SJSA1 (cell line): ENCODE data around the gene PYM1. TPM values are rescaled to one million over a fixed set of nuclear protein-coding genes. Genes with fewer than 3 reads are reported as not detected.

ENCODE experiments used
- DNase-seq, 2 experiments: peaks; one replicate each; pipeline ENCODE4 v3.0.0-alpha.2; 2015 to 2020; ENCODE audit warnings: low spot score in 2 of 2, low read depth in 1 of 2
- H3K27ac ChIP-seq: fragments of 250-450 bp; sonication (Bioruptor Pico); 2 replicates; pipeline ENCODE4 v1.5.1; 2020; ENCODE audit warnings: mild to moderate bottlenecking, moderate library complexity
- H3K27me3 ChIP-seq: fragments of 250-450 bp; sonication (Bioruptor Pico); replicated peaks from 2 replicates; pipeline ENCODE4 v1.5.1; 2020; ENCODE audit warnings: mild to moderate bottlenecking, moderate library complexity
- H3K36me3 ChIP-seq: fragments of 250-450 bp; sonication (Bioruptor Pico); 2 replicates; pipeline ENCODE4 v1.5.1; 2020; ENCODE audit warnings: mild to moderate bottlenecking
- H3K4me1 ChIP-seq: fragments of 250-450 bp; sonication (Bioruptor Pico); replicated peaks from 2 replicates; pipeline ENCODE4 v1.6.1; 2021; ENCODE audit warnings: mild to moderate bottlenecking
- H3K4me3 ChIP-seq: fragments of 250-450 bp; sonication (Bioruptor Pico); 2 replicates; pipeline ENCODE4 v1.5.1; 2020; ENCODE audit warnings: mild to moderate bottlenecking
- H3K9me3 ChIP-seq: fragments of 250-450 bp; sonication (Bioruptor Pico); replicated peaks from 2 replicates; pipeline ENCODE4 v1.5.1; 2020; ENCODE audit warnings: mild to moderate bottlenecking
- total RNA-seq: library from RNA; depleted of rRNA; stranded (reverse); fragments of >200 nt; shearing (Covaris generic); gene quantifications from 2 replicates; pipeline ENCODE4 v1.2.3, GENCODE V29; 2014

Gene PYM1
- total RNA-seq, 1 experiment from 2014 or later = 43.7 TPM

GRCh38 chr12:55915482-55915859 lies 12.2 kb downstream of the PYM1 start:
- Histone ChIP-seq H3K4me3 (no peak overlapping the region), H3K36me3 (peaks cover 23% of the 10 kb centered on the region), H3K4me1 (peaks cover 16% of the 10 kb centered on the region), H3K27ac (no peak overlapping the region), H3K9me3 (no peaks in the 10 kb centered on the region), H3K27me3 (no peaks in the 10 kb centered on the region)
- no peak for DNase-seq

GRCh38 chr12:55912908-55913307 lies 14.8 kb downstream of the PYM1 start:
- Histone ChIP-seq H3K4me3 (no peak overlapping the region), H3K4me1 (peaks cover 4% of the 10 kb centered on the region; the same call in 1 of the 2 replicates), H3K27ac (no peak overlapping the region), H3K27me3 (no peaks in the 10 kb centered on the region), H3K9me3 (no peaks in the 10 kb centered on the region), H3K36me3 (peaks cover 23% of the 10 kb centered on the region)
- no peak for DNase-seq

GRCh38 chr12:55909513-55909884 lies 18.2 kb downstream of the PYM1 start:
- H3K36me3 ChIP-seq = peaks cover 17% of the 10 kb centered on the region
- H3K9me3 ChIP-seq = no peaks in the 10 kb centered on the region
- H3K4me1 ChIP-seq = peaks cover under 1% of the 10 kb centered on the region; the same call in 1 of the 2 replicates
- H3K27ac ChIP-seq = no peak overlapping the region
- DNase-seq = no peak
- H3K4me3 ChIP-seq = no peak overlapping the region
- H3K27me3 ChIP-seq = no peaks in the 10 kb centered on the region

- Histone ChIP-seq H3K27me3 (no peaks in the 10 kb centered on the region), H3K4me1 (no peaks in the 10 kb centered on the region), H3K36me3 (peaks cover 11% of the 10 kb centered on the region), H3K27ac (no peak overlapping the region), H3K4me3 (no peak overlapping the region), H3K9me3 (no peaks in the 10 kb centered on the region)
- no peak for DNase-seq
Observed at GRCh38 chr12:55908726-55909512, 18.8 kb downstream of the PYM1 start.

GRCh38 chr12:55906056-55906455 lies 21.6 kb downstream of the PYM1 start:
- DNase-seq = no peak
- Histone ChIP-seq H3K27me3 (no peaks in the 10 kb centered on the region), H3K27ac (no peak overlapping the region), H3K9me3 (no peaks in the 10 kb centered on the region), H3K4me3 (no peak overlapping the region), H3K36me3 (peaks cover 15% of the 10 kb centered on the region), H3K4me1 (no peaks in the 10 kb centered on the region)

GRCh38 chr12:55901881-55902490 lies 25.7 kb downstream of the PYM1 start:
- H3K27me3 ChIP-seq = no peaks in the 10 kb centered on the region
- no peak for DNase-seq
- no peak overlapping the region for H3K27ac ChIP-seq
- H3K9me3 ChIP-seq = no peaks in the 10 kb centered on the region
- peaks cover 15% of the 10 kb centered on the region for H3K36me3 ChIP-seq
- no peak overlapping the region for H3K4me3 ChIP-seq
- H3K4me1 ChIP-seq = no peaks in the 10 kb centered on the region

GRCh38 chr12:55899082-55899481 lies 28.6 kb downstream of the PYM1 start:
- Histone ChIP-seq H3K27ac (no peak overlapping the region), H3K27me3 (no peaks in the 10 kb centered on the region)
- DNase-seq = no peak

GRCh38 chr12:55893723-55894122 lies 34.0 kb downstream of the PYM1 start:
- Histone ChIP-seq H3K27me3 (no peaks in the 10 kb centered on the region), H3K36me3 (no peaks in the 10 kb centered on the region), H3K9me3 (no peaks in the 10 kb centered on the region), H3K4me1 (no peaks in the 10 kb centered on the region), H3K4me3 (no peak overlapping the region), H3K27ac (no peak overlapping the region)
- DNase-seq = no peak

More at GRCh38 chr12:55899082-55899481, 28.6 kb downstream of the PYM1 start:
- H3K36me3 ChIP-seq = peaks cover 15% of the 10 kb centered on the region
- H3K9me3 ChIP-seq = no peaks in the 10 kb centered on the region
- no peaks in the 10 kb centered on the region for H3K4me1 ChIP-seq
- no peak overlapping the region for H3K4me3 ChIP-seq

- H3K9me3 ChIP-seq = no peaks in the 10 kb centered on the region
- H3K27ac ChIP-seq = no peak overlapping the region
- H3K4me3 ChIP-seq = no peak overlapping the region
- no peaks in the 10 kb centered on the region for H3K27me3 ChIP-seq
- H3K36me3 ChIP-seq = no peaks in the 10 kb centered on the region
- H3K4me1 ChIP-seq = no peaks in the 10 kb centered on the region
- DNase-seq = no peak
Observed at GRCh38 chr12:55891310-55891709, 36.4 kb downstream of the PYM1 start.

- no peak for DNase-seq
- H3K4me1 ChIP-seq = 0 out of 2 replicates have a peak, but pooled peaks cover 3% of the 10 kb centered on the region
- no peak overlapping the region for H3K4me3 ChIP-seq
- no peak overlapping the region for H3K27ac ChIP-seq
- H3K36me3 ChIP-seq = no peaks in the 10 kb centered on the region
- no peaks in the 10 kb centered on the region for H3K27me3 ChIP-seq
- no peaks in the 10 kb centered on the region for H3K9me3 ChIP-seq
Observed at GRCh38 chr12:55885113-55885512, 42.6 kb downstream of the PYM1 start.

GRCh38 chr12:55877824-55878223 lies 49.9 kb downstream of the PYM1 start:
- no peaks in the 10 kb centered on the region for H3K9me3 ChIP-seq
- no peak for DNase-seq

GRCh38 chr12:55875704-55876467 lies 51.8 kb downstream of the PYM1 start:
- Histone ChIP-seq H3K9me3 (no peaks in the 10 kb centered on the region), H3K4me1 (0 out of 2 replicates have a peak, but pooled peaks cover 3% of the 10 kb centered on the region), H3K27ac (no peak overlapping the region), H3K27me3 (no peaks in the 10 kb centered on the region), H3K36me3 (no peaks in the 10 kb centered on the region), H3K4me3 (no peak overlapping the region)
- DNase-seq = no peak

More at GRCh38 chr12:55877824-55878223, 49.9 kb downstream of the PYM1 start:
- Histone ChIP-seq H3K27ac (no peak overlapping the region), H3K4me3 (no peak overlapping the region), H3K27me3 (no peaks in the 10 kb centered on the region), H3K4me1 (0 out of 2 replicates have a peak, but pooled peaks cover 3% of the 10 kb centered on the region), H3K36me3 (no peaks in the 10 kb centered on the region)

- H3K27ac ChIP-seq = no peak overlapping the region
- no peaks in the 10 kb centered on the region for H3K9me3 ChIP-seq
- no peaks in the 10 kb centered on the region for H3K4me1 ChIP-seq
- no peaks in the 10 kb centered on the region for H3K27me3 ChIP-seq
- no peak for DNase-seq
- no peaks in the 10 kb centered on the region for H3K36me3 ChIP-seq
- H3K4me3 ChIP-seq = no peak overlapping the region
Observed at GRCh38 chr12:55874443-55874842, 53.3 kb downstream of the PYM1 start.
